ENCODE data around the gene TM6SF1.

Gene TM6SF1

GRCh38 chr15:83092309-83092976, 15.0 kb upstream of the TM6SF1 start:
- no peak for TF ChIP-seq CTCF (conservative IDR thresholded peaks at IDR 0.05; ENCODE audit: low read length)
- no peak for DNase-seq (ENCODE audit: low read depth)
- H3K4me3 ChIP-seq (ENCODE audit: low read length): no peak overlapping the region

- no peak for TF ChIP-seq CTCF (conservative IDR thresholded peaks at IDR 0.05; ENCODE audit: low read length)
- no peak overlapping the region for H3K4me3 ChIP-seq (ENCODE audit: low read length)
- DNase-seq (ENCODE audit: low read depth): no peak
Measured at GRCh38 chr15:83094583-83094982, 12.9 kb upstream of the TM6SF1 start.

GRCh38 chr15:83098079-83098478, 9.4 kb upstream of the TM6SF1 start:
- H3K4me3 ChIP-seq (ENCODE audit: low read length): no peak overlapping the region
- DNase-seq (ENCODE audit: low read depth): no peak
- no peak for TF ChIP-seq CTCF (conservative IDR thresholded peaks at IDR 0.05; ENCODE audit: low read length)

GRCh38 chr15:83099290-83099689, 8.2 kb upstream of the TM6SF1 start:
- H3K4me3 ChIP-seq (ENCODE audit: low read length): no peak overlapping the region
- TF ChIP-seq CTCF (conservative IDR thresholded peaks at IDR 0.05; ENCODE audit: low read length): no peak
- no peak for DNase-seq (ENCODE audit: low read depth)

GRCh38 chr15:83100097-83100646, 7.3 kb upstream of the TM6SF1 start:
- no peak for TF ChIP-seq CTCF (conservative IDR thresholded peaks at IDR 0.05; ENCODE audit: low read length)
- H3K4me3 ChIP-seq (ENCODE audit: low read length): no peak overlapping the region
- DNase-seq (ENCODE audit: low read depth): no peak

GRCh38 chr15:83102346-83102745, 5.1 kb upstream of the TM6SF1 start:
- no peak for TF ChIP-seq CTCF (conservative IDR thresholded peaks at IDR 0.05; ENCODE audit: low read length)
- no peak for DNase-seq (ENCODE audit: low read depth)
- H3K4me3 ChIP-seq (ENCODE audit: low read length): no peak overlapping the region

GRCh38 chr15:83104141-83104540, 3.3 kb upstream of the TM6SF1 start:
- no peak for DNase-seq (ENCODE audit: low read depth)
- no peak for TF ChIP-seq CTCF (conservative IDR thresholded peaks at IDR 0.05; ENCODE audit: low read length)
- H3K4me3 ChIP-seq (ENCODE audit: low read length): no peak overlapping the region
